ENCODE data around the gene FKBP8.

FKBP8 gene

GRCh38 chr19:18483119-18483890, 60.1 kb downstream of the FKBP8 start:
- DNase-seq (ENCODE audit: low read depth, low spot score) = no peak

Data from ELF-1 (cell line).